Cardiac muscle cell (in vitro differentiated cells and primary cell): ENCODE results near the gene IL21. TPM values are rescaled to one million over a fixed set of nuclear protein-coding genes. Genes with fewer than 3 reads are reported as not detected.

Experiments used
- DNase-seq, 2 donors: peaks; one replicate each; pipeline versions ENCODE4 v3.0.0 to v3.0.0-alpha.2; 2010 to 2017; ENCODE audit warnings: low read depth in 1 of 2, low spot score in 1 of 2
- H3K27ac ChIP-seq: fragments of 200-600 bp; sonication (generic); 2 replicates; pipeline ENCODE4 v1.5.1; 2016
- H3K27me3 ChIP-seq: fragments of 200-600 bp; sonication (generic); 2 replicates; pipeline ENCODE4 v1.6.0; 2016; ENCODE audit warnings: control low read depth
- H3K36me3 ChIP-seq: fragments of 200-600 bp; sonication (generic); 2 replicates; pipeline ENCODE4 v1.5.1; 2016; ENCODE audit warnings: control low read depth
- H3K4me1 ChIP-seq: fragments of 200-600 bp; sonication (generic); 2 replicates; pipeline ENCODE4 v1.8.1; 2017; ENCODE audit warnings: low read depth, mild to moderate bottlenecking, mixed run types
- H3K4me3 ChIP-seq: fragments of 200-600 bp; sonication (generic); 2 replicates; pipeline ENCODE4 v1.5.1; 2016; ENCODE audit warnings: mild to moderate bottlenecking
- H3K9me3 ChIP-seq: fragments of 200-600 bp; sonication (generic); 2 replicates; pipeline ENCODE4 v1.5.1; 2017; ENCODE audit warnings: low read depth, mild to moderate bottlenecking, control low read depth
- polyA plus RNA-seq: library from polyadenylated mRNA; unstranded; fragments of >200 nt; fragmentation: Nextera tagmentation; extraction: Ambion mirVana; gene quantifications from 2 replicates; pipeline ENCODE4 v1.2.1, GENCODE V29; 2016
- total RNA-seq: library from RNA; depleted of rRNA; stranded (reverse); fragments of >200 nt; gene quantifications from 2 replicates; pipeline ENCODE4 v1.2.3, GENCODE V29; 2016
- TF ChIP-seq, protein P1 (sequence below): IDR thresholded peaks from 2 replicates; pipeline ENCODE4 v1.5.1; 2012; ENCODE audit warnings: low read depth, mild to moderate bottlenecking, low read length

IL21 gene
- total and polyA plus RNA-seq, 2 experiments from 2014 or later = not detected

- no peak for DNase-seq
- Histone ChIP-seq H3K27ac (no peak overlapping the region), H3K27me3 (no peaks in the 10 kb centered on the region), H3K4me1 (no peaks in the 10 kb centered on the region), H3K36me3 (no peaks in the 10 kb centered on the region), H3K4me3 (no peak overlapping the region), H3K9me3 (no peaks in the 10 kb centered on the region)
- TF ChIP-seq, protein P1, sequence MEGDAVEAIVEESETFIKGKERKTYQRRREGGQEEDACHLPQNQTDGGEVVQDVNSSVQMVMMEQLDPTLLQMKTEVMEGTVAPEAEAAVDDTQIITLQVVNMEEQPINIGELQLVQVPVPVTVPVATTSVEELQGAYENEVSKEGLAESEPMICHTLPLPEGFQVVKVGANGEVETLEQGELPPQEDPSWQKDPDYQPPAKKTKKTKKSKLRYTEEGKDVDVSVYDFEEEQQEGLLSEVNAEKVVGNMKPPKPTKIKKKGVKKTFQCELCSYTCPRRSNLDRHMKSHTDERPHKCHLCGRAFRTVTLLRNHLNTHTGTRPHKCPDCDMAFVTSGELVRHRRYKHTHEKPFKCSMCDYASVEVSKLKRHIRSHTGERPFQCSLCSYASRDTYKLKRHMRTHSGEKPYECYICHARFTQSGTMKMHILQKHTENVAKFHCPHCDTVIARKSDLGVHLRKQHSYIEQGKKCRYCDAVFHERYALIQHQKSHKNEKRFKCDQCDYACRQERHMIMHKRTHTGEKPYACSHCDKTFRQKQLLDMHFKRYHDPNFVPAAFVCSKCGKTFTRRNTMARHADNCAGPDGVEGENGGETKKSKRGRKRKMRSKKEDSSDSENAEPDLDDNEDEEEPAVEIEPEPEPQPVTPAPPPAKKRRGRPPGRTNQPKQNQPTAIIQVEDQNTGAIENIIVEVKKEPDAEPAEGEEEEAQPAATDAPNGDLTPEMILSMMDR = no peak
Measured at GRCh38 chr4:122643257-122643656, 22.4 kb upstream of the IL21 start.

GRCh38 chr4:122639181-122639580, 18.3 kb upstream of the IL21 start:
- H3K9me3 ChIP-seq = no peaks in the 10 kb centered on the region
- H3K4me3 ChIP-seq = no peak overlapping the region
- TF ChIP-seq, protein P1 = no peak
- no peak for DNase-seq
- no peaks in the 10 kb centered on the region for H3K27me3 ChIP-seq
- H3K36me3 ChIP-seq = no peaks in the 10 kb centered on the region
- H3K4me1 ChIP-seq = no peaks in the 10 kb centered on the region
- H3K27ac ChIP-seq = no peak overlapping the region

DNA sequence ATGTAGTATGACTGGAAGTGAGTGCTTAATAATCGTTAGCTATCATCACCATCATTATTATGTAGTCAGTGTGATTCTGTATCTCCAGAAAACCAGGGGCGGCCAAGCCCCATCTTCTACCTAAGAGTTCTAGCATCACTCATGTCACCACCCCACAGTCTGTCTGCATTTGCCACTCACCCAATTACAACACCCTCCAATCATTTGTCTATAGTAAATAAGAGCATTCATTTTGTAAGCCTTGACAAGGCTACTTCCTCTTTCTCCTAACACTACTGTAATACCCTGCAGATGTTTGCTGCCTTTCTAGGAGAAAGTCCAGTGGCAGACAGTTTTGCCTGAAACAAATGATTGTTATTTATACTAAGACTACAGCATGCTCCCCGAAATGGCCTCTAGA, 15.8 kb upstream of the IL21 start:
- Histone ChIP-seq H3K27me3 (no peaks in the 10 kb centered on the region), H3K36me3 (no peaks in the 10 kb centered on the region), H3K27ac (no peak overlapping the region), H3K4me3 (no peak overlapping the region), H3K9me3 (no peaks in the 10 kb centered on the region), H3K4me1 (no peaks in the 10 kb centered on the region)
- TF ChIP-seq, protein P1 = no peak
- DNase-seq = no peak

DNA sequence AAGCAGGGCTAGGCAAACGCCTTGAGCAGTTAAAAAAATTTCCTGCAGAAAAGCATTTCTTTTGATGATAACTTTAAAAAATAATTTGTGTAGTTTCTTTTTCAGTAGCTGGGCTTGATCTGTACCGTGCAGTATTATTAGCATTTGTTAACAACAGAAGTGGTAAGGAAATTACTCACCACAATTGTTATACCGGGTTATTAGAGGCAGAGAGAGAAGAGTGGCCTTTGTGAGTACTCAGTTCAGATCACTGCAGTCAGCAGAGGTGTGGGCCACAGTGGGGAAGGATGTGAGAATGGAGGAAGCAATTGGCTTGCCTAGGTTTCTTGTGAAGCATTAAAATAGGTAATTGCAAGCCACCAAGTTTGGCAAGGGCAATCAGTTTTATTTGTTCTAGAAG, 14.3 kb upstream of the IL21 start:
- TF ChIP-seq, protein P1 = no peak
- Histone ChIP-seq H3K27ac (no peak overlapping the region), H3K36me3 (no peaks in the 10 kb centered on the region), H3K27me3 (no peaks in the 10 kb centered on the region), H3K9me3 (no peaks in the 10 kb centered on the region), H3K4me3 (no peak overlapping the region), H3K4me1 (no peaks in the 10 kb centered on the region)
- DNase-seq = no peak

GRCh38 chr4:122633211-122633610, 12.3 kb upstream of the IL21 start:
- Histone ChIP-seq H3K9me3 (no peaks in the 10 kb centered on the region), H3K27me3 (no peaks in the 10 kb centered on the region), H3K4me1 (no peaks in the 10 kb centered on the region), H3K27ac (no peak overlapping the region), H3K36me3 (no peaks in the 10 kb centered on the region), H3K4me3 (no peak overlapping the region)
- TF ChIP-seq, protein P1 = no peak
- peak in 1 of 2 donors; percentile 12 for DNase-seq
